ENCODE measurements around the gene USP24.

The USP24 gene

DNA sequence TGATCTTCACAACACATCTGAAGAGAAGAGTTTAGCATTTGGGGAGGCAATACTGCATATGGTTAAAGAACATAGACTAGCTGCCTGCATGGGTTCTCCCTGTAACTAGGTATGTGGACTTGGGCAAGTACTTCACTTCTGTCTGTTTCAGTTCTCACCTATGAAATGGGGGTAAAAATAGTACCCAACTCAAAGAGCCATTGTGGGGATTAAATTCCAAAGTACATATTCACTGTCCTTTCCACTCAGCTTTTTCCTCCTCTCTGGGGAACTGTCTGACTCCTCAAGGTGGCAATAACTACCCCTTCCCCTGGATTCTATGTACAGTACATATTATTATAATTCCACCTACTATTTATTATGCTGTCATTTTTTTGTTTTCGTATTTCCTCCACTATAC is 44.7 kb downstream of the USP24 start:
- H3K27me3 Mint-ChIP-seq: no peaks in the 10 kb centered on the region
- no peak overlapping the region for H3K4me3 Mint-ChIP-seq
- H3K27ac Mint-ChIP-seq: no peak overlapping the region
- no peak for ATAC-seq
- no peaks in the 10 kb centered on the region for H3K9me3 Mint-ChIP-seq
- peaks cover 56% of the 10 kb centered on the region for H3K36me3 Mint-ChIP-seq
- peaks cover 22% of the 10 kb centered on the region for H3K4me1 Mint-ChIP-seq

DNA sequence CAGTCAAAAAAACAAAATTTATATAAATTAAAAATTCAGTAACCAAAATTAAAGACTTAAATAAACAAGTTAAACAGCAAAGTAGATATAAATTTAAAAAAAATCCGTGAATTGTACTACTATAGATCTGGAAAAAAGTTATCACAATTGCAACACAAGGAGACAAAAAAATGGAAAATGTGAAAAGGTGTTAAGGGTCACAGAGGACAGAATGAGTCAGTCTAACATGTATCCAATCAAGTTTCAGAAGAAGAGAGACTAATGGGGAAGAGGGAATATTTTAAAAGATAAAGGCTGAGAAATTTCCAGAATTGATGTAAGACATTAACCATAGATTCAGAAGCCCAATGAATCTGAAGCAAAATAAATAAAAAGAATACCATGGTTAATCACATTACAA is 46.0 kb downstream of the USP24 start:
- peaks cover 26% of the 10 kb centered on the region for H3K4me1 Mint-ChIP-seq

DNA sequence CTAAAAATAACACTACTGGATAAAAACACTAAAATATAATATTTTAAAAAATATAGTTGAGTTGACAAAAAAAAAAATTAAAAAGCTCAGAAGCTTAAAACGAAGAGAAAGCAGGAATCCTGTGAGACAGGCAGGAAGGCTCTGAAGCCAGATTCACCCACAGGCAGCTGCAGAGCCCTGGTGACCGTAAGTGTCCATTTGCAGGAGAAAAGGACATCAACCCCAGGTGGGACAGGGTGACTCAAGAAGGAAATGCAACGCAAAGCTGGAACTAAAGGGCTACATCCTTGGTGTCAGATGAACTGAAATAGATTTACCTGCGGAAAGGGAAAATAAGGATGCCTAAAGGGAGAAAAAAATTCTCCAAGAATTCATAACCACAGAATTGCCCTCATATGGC is 46.8 kb downstream of the USP24 start:
- peak overlapping the region; percentile 11 for H3K27ac Mint-ChIP-seq
- peaks cover 29% of the 10 kb centered on the region for H3K4me1 Mint-ChIP-seq

More for the DNA sequence above, 46.0 kb downstream of the USP24 start:
- no peaks in the 10 kb centered on the region for H3K27me3 Mint-ChIP-seq
- no peaks in the 10 kb centered on the region for H3K9me3 Mint-ChIP-seq
- H3K36me3 Mint-ChIP-seq: peaks cover 66% of the 10 kb centered on the region
- peak overlapping the region; percentile 11 for H3K27ac Mint-ChIP-seq
- no peak for ATAC-seq
- H3K4me3 Mint-ChIP-seq: no peak overlapping the region

DNA sequence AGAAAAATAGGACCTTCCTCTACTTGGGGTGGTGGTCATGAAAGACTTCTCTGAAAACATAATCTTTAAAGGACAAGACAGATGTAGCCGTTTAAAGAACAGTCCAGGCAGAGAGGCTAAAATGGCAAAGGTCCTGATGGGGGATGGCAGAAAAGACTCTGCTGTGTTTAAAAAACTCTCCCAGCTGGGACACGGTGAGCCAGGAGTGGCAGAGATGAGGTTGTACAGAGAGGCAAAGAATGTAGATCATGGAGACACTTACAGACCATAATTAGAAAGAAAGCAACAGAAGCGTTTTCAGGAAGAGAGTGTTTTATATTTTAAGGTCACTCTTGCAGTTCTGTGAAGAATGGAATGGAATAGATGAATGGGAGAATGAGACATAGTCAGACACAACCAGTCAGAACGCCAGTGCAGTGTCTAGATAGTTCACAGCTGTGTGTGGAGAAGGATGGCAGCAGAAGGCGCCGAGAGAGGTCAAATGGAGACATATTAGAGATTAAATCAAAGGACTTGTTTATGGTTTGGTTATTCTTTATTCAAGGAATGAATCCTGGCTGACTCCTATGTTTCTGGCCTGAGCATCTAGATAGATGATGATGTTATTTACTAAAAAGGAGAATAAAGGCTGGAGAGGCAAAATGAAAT is 47.8 kb downstream of the USP24 start:
- Mint-ChIP-seq H3K27ac (peak overlapping the region; percentile 11), H3K36me3 (peaks cover 67% of the 10 kb centered on the region)
- ATAC-seq: no peak

More for the DNA sequence above, 46.8 kb downstream of the USP24 start:
- no peak for ATAC-seq
- H3K27me3 Mint-ChIP-seq: no peaks in the 10 kb centered on the region
- no peak overlapping the region for H3K4me3 Mint-ChIP-seq
- peaks cover 67% of the 10 kb centered on the region for H3K36me3 Mint-ChIP-seq
- H3K9me3 Mint-ChIP-seq: no peaks in the 10 kb centered on the region

DNA sequence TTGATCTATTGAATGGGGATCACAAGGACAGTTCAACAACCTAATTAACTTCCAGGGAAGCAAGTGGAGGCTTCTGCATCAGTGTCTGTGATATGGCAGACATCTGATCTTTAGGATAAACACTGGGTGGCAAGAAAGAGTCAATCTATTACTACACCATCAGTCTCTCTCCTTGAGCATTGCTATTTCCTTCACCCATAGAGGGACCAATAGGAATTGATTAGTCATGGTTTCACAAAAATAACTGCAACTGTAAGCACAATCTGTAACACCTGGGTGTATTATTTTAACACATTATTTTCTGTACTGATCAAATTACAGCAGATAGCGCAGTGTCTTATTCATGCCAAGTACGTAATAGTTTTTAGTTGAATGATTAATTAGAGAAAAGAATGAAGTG is 50.3 kb downstream of the USP24 start:
- ATAC-seq: no peak
- peaks cover 26% of the 10 kb centered on the region for H3K4me1 Mint-ChIP-seq
- H3K9me3 Mint-ChIP-seq: no peaks in the 10 kb centered on the region
- H3K4me3 Mint-ChIP-seq: no peak overlapping the region
- peak overlapping the region; percentile 50 for H3K27ac Mint-ChIP-seq
- H3K36me3 Mint-ChIP-seq: peaks cover 47% of the 10 kb centered on the region
- H3K27me3 Mint-ChIP-seq: no peaks in the 10 kb centered on the region

More for the DNA sequence above, 47.8 kb downstream of the USP24 start:
- Mint-ChIP-seq H3K4me3 (no peak overlapping the region), H3K9me3 (no peaks in the 10 kb centered on the region), H3K4me1 (peaks cover 29% of the 10 kb centered on the region), H3K27me3 (no peaks in the 10 kb centered on the region)

DNA sequence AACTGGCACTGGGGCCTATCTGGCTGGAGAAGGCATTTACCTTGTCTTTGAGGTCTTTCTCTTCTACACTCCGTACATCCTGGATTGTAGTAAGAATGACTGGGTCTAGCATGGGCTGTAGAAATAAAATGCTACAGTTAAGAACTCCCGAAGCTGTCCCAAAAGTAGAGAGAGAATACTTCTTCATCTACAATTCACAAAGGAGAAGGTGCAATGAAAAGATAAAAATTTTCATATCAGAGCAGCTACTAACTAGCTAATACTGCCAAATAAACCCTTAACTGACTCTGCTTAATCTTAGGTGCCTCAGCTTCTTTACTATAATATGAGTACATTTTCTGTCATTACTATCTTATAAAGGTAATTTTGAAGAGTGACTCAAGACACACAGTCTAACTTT is 55.6 kb downstream of the USP24 start:
- no peaks in the 10 kb centered on the region for H3K9me3 Mint-ChIP-seq
- H3K27ac Mint-ChIP-seq: no peak overlapping the region
- peaks cover 36% of the 10 kb centered on the region for H3K36me3 Mint-ChIP-seq
- H3K4me3 Mint-ChIP-seq: no peak overlapping the region
- no peak for ATAC-seq
- H3K27me3 Mint-ChIP-seq: no peaks in the 10 kb centered on the region
- H3K4me1 Mint-ChIP-seq: peaks cover 8% of the 10 kb centered on the region

DNA sequence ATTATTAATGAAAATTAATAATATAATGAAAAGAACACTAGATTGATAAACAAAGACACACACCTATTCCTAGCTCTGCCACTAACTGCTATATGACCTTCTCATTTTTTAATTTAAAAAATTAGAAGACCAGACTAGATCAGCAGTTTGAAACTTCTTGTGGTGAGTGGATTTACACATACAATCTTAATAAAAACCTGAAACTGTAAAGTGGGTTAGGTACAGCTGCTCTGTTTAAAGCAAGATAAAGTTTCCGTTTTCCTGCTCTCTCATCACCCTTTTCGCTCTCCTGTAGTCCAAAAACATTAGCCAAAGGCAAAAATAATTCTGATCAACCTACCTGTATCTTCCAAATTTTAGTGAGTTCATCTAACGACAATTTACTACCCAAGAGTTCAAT is 58.6 kb downstream of the USP24 start:
- Mint-ChIP-seq H3K27ac (peak overlapping the region; percentile 47), H3K36me3 (peaks cover 51% of the 10 kb centered on the region), H3K4me3 (no peak overlapping the region), H3K9me3 (no peaks in the 10 kb centered on the region), H3K27me3 (no peaks in the 10 kb centered on the region), H3K4me1 (peaks cover 5% of the 10 kb centered on the region)
- no peak for ATAC-seq

DNA sequence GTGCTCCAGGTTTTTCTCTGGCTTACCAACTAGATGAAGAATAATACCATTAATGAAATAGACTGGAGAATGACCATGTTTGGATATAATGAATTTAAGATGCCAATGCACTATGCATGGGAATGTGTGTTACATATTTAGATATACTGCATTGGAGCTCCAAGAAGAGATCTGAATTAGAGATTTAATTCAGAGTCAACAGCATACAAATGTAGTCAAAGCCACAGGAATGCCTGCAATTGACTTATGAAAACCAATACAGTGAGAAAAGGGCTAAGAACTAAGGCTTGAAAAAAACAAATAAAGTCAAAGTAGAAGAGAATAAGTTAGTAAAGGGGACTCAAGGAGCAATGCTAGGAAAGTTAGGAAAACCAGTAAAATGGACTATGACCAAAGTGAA is 59.1 kb downstream of the USP24 start:
- peaks cover 10% of the 10 kb centered on the region for H3K4me1 Mint-ChIP-seq
- H3K4me3 Mint-ChIP-seq: no peak overlapping the region
- H3K27me3 Mint-ChIP-seq: no peaks in the 10 kb centered on the region
- peak overlapping the region; percentile 47 for H3K27ac Mint-ChIP-seq
- peaks cover 57% of the 10 kb centered on the region for H3K36me3 Mint-ChIP-seq
- H3K9me3 Mint-ChIP-seq: no peaks in the 10 kb centered on the region
- ATAC-seq: no peak

DNA sequence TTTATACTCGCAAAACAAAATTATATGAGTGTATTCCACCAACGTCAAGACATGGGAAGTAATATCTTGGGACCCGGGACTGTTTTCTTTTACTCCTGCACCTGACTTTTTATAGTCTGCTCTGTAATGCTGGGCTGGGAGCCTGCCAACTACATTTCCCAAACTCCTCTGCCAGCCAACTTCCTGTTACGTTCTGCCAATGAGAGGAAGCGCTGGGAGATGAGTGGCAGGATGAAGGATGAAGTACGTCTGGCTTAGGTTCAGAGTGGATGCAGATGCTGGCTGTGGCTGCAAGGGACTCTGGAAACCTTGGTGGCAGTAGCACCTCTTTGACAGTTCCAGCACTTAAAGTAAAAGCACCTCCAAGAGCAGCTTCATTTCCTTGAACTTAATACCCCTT is 59.6 kb downstream of the USP24 start:
- Mint-ChIP-seq H3K27me3 (no peaks in the 10 kb centered on the region), H3K36me3 (peaks cover 58% of the 10 kb centered on the region), H3K4me3 (no peak overlapping the region), H3K4me1 (peaks cover 13% of the 10 kb centered on the region), H3K9me3 (no peaks in the 10 kb centered on the region), H3K27ac (peak overlapping the region; percentile 47)
- no peak for ATAC-seq

DNA sequence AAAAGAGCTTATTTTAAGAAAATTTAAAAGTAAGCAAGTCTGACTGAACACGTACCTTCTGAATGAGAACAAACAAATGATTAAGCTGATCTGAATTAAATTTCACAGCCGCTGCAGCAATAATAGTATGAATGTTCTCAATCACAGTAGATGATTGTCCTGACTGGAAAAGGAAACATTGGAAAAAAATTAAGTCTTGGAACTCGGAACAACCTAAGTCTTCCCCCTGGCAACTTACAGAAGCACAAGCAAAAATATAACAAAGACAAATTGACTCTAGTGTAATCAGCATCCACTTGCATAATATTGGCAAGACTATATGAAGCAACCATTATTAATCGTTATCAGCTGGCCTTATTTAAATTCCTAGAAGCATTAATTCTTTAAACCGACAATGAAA is 60.5 kb downstream of the USP24 start:
- no peak overlapping the region for H3K4me3 Mint-ChIP-seq
- H3K36me3 Mint-ChIP-seq: peaks cover 58% of the 10 kb centered on the region
- H3K27me3 Mint-ChIP-seq: no peaks in the 10 kb centered on the region
- no peak overlapping the region for H3K27ac Mint-ChIP-seq
- no peaks in the 10 kb centered on the region for H3K9me3 Mint-ChIP-seq
- H3K4me1 Mint-ChIP-seq: peaks cover 13% of the 10 kb centered on the region
- no peak for ATAC-seq

DNA sequence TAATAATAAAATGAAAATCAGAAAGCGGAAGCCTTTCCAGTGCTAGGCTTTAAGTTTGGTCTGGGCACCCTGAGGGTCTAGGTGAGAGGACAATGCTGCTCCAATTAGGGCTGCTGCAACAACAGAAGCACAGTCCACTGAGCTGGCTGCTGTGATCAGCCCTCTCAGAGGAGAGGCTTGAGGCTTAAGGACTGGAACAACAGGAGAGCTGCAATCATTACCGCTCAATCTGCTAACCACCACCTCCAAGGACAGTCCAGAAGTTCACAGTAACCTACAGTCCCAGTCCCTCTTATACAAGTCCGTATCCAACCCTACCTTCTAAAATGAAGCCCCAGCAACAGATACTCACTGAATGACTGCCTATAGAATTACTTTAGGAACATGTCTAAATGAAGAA is 62.1 kb downstream of the USP24 start:
- Mint-ChIP-seq H3K27me3 (no peaks in the 10 kb centered on the region), H3K4me1 (peaks cover 13% of the 10 kb centered on the region), H3K4me3 (no peak overlapping the region), H3K27ac (peak overlapping the region; percentile 91), H3K36me3 (peaks cover 63% of the 10 kb centered on the region), H3K9me3 (no peaks in the 10 kb centered on the region)
- ATAC-seq: no peak

DNA sequence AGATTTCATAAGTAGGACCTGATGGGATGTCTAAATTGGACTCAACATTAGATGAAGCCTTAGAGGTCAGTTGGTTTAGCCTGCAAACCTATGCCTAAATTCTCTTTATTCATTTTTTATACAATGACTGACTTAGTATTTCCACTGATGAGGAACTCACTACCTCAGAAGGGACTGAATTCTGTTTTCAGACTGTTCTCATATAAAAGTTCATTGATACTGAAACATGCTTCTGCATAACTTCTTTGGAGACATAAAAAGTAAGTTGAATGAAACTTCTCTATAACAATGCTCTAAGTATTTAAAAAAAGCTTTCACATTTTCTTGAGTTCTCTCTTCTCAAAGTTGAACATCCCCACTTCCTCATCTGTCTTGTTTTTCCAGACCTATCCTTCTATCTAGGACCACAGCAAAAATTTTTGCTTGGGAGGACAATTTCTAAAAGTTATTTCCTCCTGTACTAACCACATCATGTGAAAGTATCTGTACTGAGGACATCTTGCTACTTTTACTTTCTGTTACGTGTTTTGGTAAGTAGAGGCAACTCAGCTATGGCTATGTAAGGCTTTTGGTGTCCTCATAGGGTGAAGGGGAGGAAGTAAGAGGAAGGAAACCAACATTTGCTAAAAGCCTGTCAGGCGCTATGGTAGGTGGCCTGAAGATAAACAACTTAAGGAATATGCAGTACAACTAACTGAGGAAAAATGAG is 64.1 kb downstream of the USP24 start:
- H3K27ac Mint-ChIP-seq: peak overlapping the region; percentile 91
- peaks cover 57% of the 10 kb centered on the region for H3K36me3 Mint-ChIP-seq
- H3K27me3 Mint-ChIP-seq: no peaks in the 10 kb centered on the region
- ATAC-seq: peak; percentile 55
- no peaks in the 10 kb centered on the region for H3K9me3 Mint-ChIP-seq
- peaks cover 13% of the 10 kb centered on the region for H3K4me1 Mint-ChIP-seq
- H3K4me3 Mint-ChIP-seq: peak overlapping the region; percentile 51

DNA sequence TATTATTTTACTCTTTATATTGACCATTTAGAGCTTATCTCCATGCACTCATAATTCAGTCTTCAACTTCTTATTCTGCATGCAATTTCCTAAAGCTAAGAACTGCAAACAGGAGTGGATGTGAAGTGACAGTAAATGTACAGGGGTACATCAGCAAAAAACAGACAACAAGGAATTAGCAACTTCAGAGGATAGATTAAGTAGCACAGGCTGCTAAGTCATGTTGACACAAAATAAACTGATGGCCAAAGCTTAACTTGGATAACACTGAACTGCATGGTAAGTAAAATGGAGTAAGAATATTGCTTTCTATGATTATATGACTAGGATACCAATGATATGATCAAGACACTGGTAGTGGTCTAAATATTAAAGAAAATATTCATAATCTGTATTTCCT is 66.5 kb downstream of the USP24 start:
- Mint-ChIP-seq H3K4me1 (peaks cover 13% of the 10 kb centered on the region), H3K36me3 (peaks cover 49% of the 10 kb centered on the region), H3K9me3 (no peaks in the 10 kb centered on the region), H3K27me3 (no peaks in the 10 kb centered on the region), H3K27ac (no peak overlapping the region), H3K4me3 (no peak overlapping the region)
- ATAC-seq: no peak

DNA sequence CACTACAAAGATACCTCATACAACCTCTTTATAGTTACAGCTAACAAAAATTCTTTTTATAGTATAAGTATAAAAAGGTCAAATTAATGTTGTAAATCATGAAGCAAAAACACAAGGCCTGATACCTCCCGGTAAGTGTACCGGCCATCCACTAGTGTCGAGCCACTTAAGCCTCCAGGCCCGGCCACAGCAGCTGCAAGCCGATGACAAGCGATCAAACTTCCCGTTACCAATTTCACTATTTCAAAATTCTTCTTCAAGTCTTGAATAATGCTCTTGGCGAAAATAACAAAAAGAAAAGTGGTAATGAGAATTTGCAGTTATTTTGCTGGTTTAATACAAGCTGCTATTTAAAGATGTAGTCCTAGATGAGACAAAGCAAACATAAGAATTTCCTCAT is 67.6 kb downstream of the USP24 start:
- H3K4me1 Mint-ChIP-seq: peaks cover 13% of the 10 kb centered on the region
- no peak for ATAC-seq
- no peaks in the 10 kb centered on the region for H3K9me3 Mint-ChIP-seq
- no peaks in the 10 kb centered on the region for H3K27me3 Mint-ChIP-seq
- no peak overlapping the region for H3K27ac Mint-ChIP-seq
- peaks cover 40% of the 10 kb centered on the region for H3K36me3 Mint-ChIP-seq
- H3K4me3 Mint-ChIP-seq: no peak overlapping the region

DNA sequence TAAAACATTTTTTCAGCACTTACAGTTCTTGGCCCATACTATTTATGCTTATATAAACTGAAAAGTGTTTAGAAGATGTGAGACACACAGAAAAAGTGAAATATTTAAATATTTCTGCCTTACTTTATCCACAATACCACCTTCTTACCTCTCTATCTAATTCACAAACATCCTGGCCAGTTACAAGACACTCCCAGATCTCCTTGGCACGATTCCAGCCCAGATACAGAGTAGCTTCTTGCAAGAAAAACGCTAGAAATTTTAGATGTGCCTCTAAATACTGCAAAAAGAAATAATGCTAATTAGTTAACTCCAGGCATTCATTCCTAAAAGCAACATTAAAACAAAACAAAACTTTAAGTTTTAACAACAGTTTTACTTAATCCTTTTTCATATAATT is 68.4 kb downstream of the USP24 start:
- no peak overlapping the region for H3K4me3 Mint-ChIP-seq
- no peaks in the 10 kb centered on the region for H3K27me3 Mint-ChIP-seq
- H3K9me3 Mint-ChIP-seq: no peaks in the 10 kb centered on the region
- H3K27ac Mint-ChIP-seq: no peak overlapping the region
- peaks cover 42% of the 10 kb centered on the region for H3K36me3 Mint-ChIP-seq
- H3K4me1 Mint-ChIP-seq: peaks cover 10% of the 10 kb centered on the region
- ATAC-seq: no peak

DNA sequence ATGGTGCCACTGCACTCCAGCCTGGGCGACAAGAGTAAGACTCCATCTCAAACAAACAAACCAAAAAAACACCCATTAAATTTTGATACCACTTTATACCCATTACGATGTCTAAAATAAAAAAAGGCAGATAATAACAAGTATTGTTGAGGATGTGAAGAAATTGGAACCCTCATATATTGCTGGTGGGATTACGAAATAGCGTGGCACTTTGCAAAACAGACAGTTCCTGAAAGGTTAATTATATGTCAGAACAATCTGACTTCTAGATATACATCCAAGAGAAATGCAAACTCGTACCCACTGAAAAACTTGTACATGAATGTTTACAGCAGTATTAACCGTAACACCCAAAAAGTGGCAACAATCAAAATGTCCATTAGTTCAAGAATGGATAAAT is 70.3 kb downstream of the USP24 start:
- Mint-ChIP-seq H3K4me3 (no peak overlapping the region), H3K4me1 (no peaks in the 10 kb centered on the region), H3K36me3 (peaks cover 34% of the 10 kb centered on the region), H3K27ac (no peak overlapping the region), H3K27me3 (no peaks in the 10 kb centered on the region), H3K9me3 (no peaks in the 10 kb centered on the region)
- no peak for ATAC-seq

Measured in stimulated activated memory B cell treated with anti-CD40 and anti-IgM and Interleukin-4, amounts not matched to agents 10 μg/mL and 1 μg/mL and 100 μg/mL, for 72 hours (primary cell).